ENCODE data around the gene PDE6A.

Gene PDE6A

GRCh38 chr5:149853331-149853648 lies 91.3 kb downstream of the PDE6A start:
- Histone ChIP-seq H3K9me3 (ENCODE audit: control insufficient read depth, insufficient read depth, low read depth, low read length) (no peaks in the 10 kb centered on the region), H3K4me1 (ENCODE audit: control insufficient read depth, insufficient read depth, low read length) (no peaks in the 10 kb centered on the region), H3K4me3 (ENCODE audit: low read depth, low read length) (no peak overlapping the region), H3K36me3 (ENCODE audit: control insufficient read depth in 2 of 2, insufficient read depth in 1 of 2, low read length in 2 of 2) (peaks cover 0 to 5% of the 10 kb centered on the region in 2 experiments; a peak in 1 of 3 replicates), H3K27ac (ENCODE audit: extremely low read depth, low read depth, low read length) (no peak overlapping the region)
- POLR2A ChIA-PET = interaction anchor here (1.1 to 1.3 kb wide), 2 partner anchors 107 to 109 kb away, joined by 3 to 8 read pairs; partner anchors contain the start of gene SLC26A2
- TF ChIP-seq ZNF548 (tag by site-specific recombination; IDR thresholded peaks at IDR 0.05) = no peak
- TF ChIP-seq, protein P1, sequence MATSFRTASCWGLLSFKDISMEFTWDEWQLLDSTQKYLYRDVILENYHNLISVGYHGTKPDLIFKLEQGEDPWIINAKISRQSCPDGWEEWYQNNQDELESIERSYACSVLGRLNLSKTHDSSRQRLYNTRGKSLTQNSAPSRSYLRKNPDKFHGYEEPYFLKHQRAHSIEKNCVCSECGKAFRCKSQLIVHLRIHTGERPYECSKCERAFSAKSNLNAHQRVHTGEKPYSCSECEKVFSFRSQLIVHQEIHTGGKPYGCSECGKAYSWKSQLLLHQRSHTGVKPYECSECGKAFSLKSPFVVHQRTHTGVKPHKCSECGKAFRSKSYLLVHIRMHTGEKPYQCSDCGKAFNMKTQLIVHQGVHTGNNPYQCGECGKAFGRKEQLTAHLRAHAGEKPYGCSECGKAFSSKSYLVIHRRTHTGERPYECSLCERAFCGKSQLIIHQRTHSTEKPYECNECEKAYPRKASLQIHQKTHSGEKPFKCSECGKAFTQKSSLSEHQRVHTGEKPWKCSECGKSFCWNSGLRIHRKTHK (tag by site-specific recombination; IDR thresholded peaks at IDR 0.05) = no peak
- TF ChIP-seq HOXC10 (CRISPR knock-in tag; IDR thresholded peaks at IDR 0.05) = no peak
- TF ChIP-seq KLF1 (tag by site-specific recombination; IDR thresholded peaks at IDR 0.05) = no peak
- TF ChIP-seq, protein P2, sequence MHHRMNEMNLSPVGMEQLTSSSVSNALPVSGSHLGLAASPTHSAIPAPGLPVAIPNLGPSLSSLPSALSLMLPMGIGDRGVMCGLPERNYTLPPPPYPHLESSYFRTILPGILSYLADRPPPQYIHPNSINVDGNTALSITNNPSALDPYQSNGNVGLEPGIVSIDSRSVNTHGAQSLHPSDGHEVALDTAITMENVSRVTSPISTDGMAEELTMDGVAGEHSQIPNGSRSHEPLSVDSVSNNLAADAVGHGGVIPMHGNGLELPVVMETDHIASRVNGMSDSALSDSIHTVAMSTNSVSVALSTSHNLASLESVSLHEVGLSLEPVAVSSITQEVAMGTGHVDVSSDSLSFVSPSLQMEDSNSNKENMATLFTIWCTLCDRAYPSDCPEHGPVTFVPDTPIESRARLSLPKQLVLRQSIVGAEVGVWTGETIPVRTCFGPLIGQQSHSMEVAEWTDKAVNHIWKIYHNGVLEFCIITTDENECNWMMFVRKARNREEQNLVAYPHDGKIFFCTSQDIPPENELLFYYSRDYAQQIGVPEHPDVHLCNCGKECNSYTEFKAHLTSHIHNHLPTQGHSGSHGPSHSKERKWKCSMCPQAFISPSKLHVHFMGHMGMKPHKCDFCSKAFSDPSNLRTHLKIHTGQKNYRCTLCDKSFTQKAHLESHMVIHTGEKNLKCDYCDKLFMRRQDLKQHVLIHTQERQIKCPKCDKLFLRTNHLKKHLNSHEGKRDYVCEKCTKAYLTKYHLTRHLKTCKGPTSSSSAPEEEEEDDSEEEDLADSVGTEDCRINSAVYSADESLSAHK (tag by site-specific recombination; IDR thresholded peaks at IDR 0.05) = no peak
- TF ChIP-seq PRDM2 (tag by site-specific recombination; IDR thresholded peaks at IDR 0.05; ENCODE audit: borderline replicate concordance) = no peak
- CTCF ChIA-PET = interaction anchor here (0.6 to 22.2 kb wide), 48 partner anchors 8 to 1299 kb away, joined by 3 to 355 read pairs (median 5); partner anchors contain the start of genes PDE6A and SLC26A2

- Histone ChIP-seq H3K4me3 (ENCODE audit: low read depth, low read length) (no peak overlapping the region), H3K4me1 (ENCODE audit: control insufficient read depth, insufficient read depth, low read length) (no peaks in the 10 kb centered on the region), H3K9me3 (ENCODE audit: control insufficient read depth, insufficient read depth, low read depth, low read length) (no peaks in the 10 kb centered on the region), H3K27ac (ENCODE audit: extremely low read depth, low read depth, low read length) (no peak overlapping the region), H3K36me3 (ENCODE audit: control insufficient read depth in 2 of 2, insufficient read depth in 1 of 2, low read length in 2 of 2) (peaks cover 0 to 5% of the 10 kb centered on the region in 2 experiments; a peak in 1 of 3 replicates)
- ChIA-PET POLR2A (interaction anchor here (1.1 to 1.3 kb wide), 2 partner anchors 108 to 109 kb away, joined by 3 to 8 read pairs; partner anchors contain the start of gene SLC26A2), CTCF (interaction anchor here (0.6 to 22.2 kb wide), 64 partner anchors 9 to 1299 kb away, joined by 3 to 355 read pairs (median 4); partner anchors contain the start of genes PDE6A and SLC26A2)
- TF ChIP-seq ZNF654 (tag by site-specific recombination; IDR thresholded peaks at IDR 0.05; ENCODE audit: low read depth) (peak; percentile 63), ZNF112 (tag by site-specific recombination; IDR thresholded peaks at IDR 0.05) (no peak)
- TF ChIP-seq, protein P3, sequence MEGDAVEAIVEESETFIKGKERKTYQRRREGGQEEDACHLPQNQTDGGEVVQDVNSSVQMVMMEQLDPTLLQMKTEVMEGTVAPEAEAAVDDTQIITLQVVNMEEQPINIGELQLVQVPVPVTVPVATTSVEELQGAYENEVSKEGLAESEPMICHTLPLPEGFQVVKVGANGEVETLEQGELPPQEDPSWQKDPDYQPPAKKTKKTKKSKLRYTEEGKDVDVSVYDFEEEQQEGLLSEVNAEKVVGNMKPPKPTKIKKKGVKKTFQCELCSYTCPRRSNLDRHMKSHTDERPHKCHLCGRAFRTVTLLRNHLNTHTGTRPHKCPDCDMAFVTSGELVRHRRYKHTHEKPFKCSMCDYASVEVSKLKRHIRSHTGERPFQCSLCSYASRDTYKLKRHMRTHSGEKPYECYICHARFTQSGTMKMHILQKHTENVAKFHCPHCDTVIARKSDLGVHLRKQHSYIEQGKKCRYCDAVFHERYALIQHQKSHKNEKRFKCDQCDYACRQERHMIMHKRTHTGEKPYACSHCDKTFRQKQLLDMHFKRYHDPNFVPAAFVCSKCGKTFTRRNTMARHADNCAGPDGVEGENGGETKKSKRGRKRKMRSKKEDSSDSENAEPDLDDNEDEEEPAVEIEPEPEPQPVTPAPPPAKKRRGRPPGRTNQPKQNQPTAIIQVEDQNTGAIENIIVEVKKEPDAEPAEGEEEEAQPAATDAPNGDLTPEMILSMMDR (tag by site-specific recombination; IDR thresholded peaks at IDR 0.05) = peak; percentile 63
- TF ChIP-seq, protein P4, sequence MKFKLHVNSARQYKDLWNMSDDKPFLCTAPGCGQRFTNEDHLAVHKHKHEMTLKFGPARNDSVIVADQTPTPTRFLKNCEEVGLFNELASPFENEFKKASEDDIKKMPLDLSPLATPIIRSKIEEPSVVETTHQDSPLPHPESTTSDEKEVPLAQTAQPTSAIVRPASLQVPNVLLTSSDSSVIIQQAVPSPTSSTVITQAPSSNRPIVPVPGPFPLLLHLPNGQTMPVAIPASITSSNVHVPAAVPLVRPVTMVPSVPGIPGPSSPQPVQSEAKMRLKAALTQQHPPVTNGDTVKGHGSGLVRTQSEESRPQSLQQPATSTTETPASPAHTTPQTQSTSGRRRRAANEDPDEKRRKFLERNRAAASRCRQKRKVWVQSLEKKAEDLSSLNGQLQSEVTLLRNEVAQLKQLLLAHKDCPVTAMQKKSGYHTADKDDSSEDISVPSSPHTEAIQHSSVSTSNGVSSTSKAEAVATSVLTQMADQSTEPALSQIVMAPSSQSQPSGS (tag by site-specific recombination; IDR thresholded peaks at IDR 0.05; ENCODE audit: low read depth) = no peak
These were observed 91.8 kb downstream of the PDE6A start for GRCh38 chr5:149852641-149853330.

All from HEK293 (cell line).